Measurements from ENCODE around the gene ZEB1.

Gene ZEB1

GRCh38 chr10:31318854-31319601, at the start of gene ZEB1:
Gene ZEB1, plus strand, starts transcription at chr10:31319216. Its CDS starts 19 bp downstream, at chr10:31319235.
- peak; percentile 84 for DNase-seq

DNA sequence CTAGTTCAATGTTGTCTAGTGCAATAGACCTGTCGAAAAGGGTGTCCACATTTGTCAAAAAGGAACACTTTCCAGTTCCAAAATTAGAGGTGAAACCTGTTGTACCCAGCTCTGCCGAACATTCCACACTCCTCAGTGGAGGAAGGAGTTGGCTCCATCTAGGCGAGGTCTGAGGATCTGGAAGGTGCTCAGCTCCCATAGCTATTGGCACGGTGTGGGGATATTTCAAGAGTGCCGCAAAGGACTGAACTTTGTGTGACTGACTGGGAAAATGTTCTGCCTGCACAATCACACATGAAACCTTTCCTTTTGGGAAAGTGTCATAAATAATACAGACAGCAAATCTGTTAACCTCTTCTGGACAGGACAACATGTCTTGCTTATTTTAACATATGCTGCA, 48.1 kb upstream of the ZEB1 start:
- no peak for DNase-seq

DNA sequence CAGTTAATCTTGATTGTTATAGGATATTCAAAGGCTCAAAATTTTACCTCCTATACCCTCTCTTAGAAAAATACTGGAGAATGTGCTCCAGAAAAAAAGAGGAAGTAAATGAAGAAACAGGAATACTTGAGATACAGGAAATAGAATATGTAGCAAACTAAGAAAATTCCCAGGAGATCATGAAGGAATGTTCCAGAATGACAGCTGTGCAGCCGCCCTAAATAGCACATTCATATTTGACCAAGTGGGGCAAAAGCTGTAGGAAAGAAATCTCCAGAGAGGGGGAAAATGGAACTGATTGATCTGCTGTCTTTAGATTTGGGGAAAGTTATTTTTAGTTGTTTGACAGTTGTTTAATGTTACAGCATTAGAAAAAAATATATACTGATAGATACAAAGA, 46.2 kb upstream of the ZEB1 start:
- DNase-seq, result no peak

- DNase-seq, result no peak
Observed at GRCh38 chr10:31273789-31274188, 45.2 kb upstream of the ZEB1 start.

- no peak for DNase-seq
Observed at GRCh38 chr10:31274310-31274709, 44.7 kb upstream of the ZEB1 start.

- DNase-seq, result peak; percentile 4
Observed at GRCh38 chr10:31278279-31278941, 40.6 kb upstream of the ZEB1 start.

DNA sequence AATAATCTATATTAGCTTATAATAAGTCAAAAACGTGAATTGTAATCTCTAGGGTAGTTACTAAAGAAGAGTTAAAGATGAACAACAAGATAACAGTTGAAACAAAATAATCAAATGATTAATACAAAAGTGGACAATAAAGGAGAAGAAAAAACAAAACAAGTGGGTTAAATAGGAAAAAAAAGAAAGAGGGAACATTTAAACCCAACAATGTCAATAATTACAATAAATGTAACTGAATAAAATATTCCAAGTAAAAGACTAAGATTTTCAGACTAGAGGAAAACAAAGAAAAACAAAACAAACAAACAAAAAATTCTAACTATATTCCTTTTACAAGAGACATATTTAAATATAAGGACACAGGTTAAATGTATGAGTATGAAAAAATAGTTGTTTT, 38.0 kb upstream of the ZEB1 start:
- no peak for DNase-seq

DNA sequence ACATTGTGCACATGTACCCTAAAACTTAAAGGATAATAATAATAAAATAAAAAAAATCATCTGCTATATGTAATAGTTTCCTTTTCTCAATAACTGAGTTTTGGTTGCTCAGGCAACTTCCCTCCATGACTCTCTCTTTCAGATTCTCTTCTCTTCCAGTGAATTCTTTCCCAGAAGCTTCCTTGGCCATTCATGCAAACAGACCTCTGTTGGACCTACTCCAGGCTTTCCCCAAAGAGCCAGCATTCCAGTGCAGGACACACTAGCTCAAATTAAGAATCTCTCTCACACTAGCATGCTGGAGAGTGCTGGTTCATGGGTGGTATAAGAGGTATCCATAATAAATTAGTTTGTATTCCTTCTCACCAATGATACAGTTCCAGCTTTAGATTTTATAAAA, 31.0 kb upstream of the ZEB1 start:
- no peak for DNase-seq

GRCh38 chr10:31288962-31289361, 30.1 kb upstream of the ZEB1 start:
- DNase-seq, result no peak

- no peak for DNase-seq
Observed at GRCh38 chr10:31290386-31290785, 28.6 kb upstream of the ZEB1 start.

- DNase-seq, result no peak
Observed at GRCh38 chr10:31291123-31291522, 27.9 kb upstream of the ZEB1 start.

DNA sequence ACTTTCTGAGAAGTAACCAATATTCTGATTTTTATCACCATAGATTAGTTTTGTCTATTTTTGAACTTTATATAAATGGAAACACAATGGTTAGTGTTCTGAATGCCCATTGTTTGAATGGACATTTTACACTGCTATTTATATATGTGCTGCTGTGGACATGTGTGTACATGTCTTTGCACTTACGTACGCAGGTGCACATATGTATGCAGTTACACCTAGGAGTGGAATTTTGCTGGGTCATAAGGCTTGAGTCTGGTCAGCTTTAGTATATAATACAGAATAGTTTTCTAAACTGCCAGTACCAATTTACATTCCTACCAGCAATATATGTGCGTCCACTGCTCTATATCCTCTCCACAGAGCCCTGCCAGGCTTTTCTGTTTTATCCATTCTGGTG, 24.5 kb upstream of the ZEB1 start:
- no peak for DNase-seq

- no peak for DNase-seq
Observed at GRCh38 chr10:31296754-31297153, 22.3 kb upstream of the ZEB1 start.

DNA sequence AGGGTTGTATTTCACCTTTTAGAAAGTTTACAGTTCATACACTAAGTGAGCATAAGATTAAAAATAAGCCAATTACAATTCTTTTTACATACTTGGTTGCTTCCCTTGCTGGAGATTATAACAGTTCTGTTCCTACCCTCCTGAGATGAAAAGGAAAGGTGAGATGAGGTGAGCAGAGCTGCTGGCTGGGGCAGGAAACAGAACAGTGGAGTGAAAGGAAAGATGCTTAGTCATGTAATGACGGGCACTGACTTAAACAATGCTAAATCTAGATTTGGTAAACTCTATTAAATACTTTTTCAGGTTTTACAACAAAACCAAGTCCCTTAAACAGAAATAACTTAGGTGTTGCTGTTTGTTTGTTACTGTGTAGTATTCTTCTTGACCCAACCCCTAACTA, 19.9 kb upstream of the ZEB1 start:
- no peak for DNase-seq

DNA sequence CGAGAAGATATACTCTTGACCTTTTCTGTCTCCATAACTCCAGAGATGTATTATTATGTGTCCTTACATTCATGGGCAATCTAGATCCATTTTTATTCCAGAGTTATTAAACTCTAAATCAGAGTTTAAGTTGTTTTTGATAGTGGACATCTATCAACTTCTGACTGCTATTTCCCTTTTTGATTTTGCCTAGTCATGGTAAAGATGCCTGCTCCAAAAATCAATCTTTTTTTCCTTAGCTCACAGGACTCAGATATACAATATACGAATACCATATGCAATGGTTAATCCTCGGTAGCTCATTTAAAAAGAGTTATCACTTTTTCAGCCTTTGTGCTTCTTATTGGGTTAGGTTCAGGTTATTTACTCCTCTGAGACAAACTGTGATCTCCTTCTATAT, 15.8 kb upstream of the ZEB1 start:
- no peak for DNase-seq

DNA sequence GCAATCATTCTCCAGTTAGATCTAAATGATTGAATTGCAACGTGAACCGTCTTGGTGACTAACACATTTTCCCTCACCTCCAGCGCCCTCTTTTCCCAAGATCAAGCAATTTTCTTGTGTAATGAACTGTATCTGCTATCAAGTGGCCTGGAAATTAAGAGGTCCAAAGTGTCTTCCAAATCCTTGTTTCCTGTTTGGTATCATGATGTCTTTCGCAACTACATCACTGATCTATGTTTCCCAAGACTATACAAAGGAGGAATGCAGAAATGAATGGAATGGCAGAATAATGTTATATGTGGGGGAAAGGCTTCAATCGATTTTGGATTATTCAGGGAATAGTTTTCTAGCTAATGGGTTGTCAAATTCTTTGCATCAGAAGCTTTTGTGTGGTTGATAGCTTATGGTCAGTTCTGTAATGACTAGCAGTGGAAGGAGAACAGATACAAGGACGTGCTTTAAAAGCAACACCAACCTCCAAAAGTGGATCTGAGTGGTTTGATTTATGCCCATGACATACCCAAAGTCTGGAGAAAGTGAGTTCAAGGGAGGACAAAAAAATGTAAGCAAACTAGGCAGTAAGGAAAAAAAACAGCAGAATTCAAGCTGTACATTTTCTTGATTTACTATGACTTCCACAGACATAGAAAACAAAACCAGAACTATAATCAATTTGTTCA, 14.6 kb upstream of the ZEB1 start:
- no peak for DNase-seq

- no peak for DNase-seq
Observed at GRCh38 chr10:31313396-31313795, 5.6 kb upstream of the ZEB1 start.

GRCh38 chr10:31314256-31315150, 4.5 kb upstream of the ZEB1 start:
- no peak for DNase-seq

DNA sequence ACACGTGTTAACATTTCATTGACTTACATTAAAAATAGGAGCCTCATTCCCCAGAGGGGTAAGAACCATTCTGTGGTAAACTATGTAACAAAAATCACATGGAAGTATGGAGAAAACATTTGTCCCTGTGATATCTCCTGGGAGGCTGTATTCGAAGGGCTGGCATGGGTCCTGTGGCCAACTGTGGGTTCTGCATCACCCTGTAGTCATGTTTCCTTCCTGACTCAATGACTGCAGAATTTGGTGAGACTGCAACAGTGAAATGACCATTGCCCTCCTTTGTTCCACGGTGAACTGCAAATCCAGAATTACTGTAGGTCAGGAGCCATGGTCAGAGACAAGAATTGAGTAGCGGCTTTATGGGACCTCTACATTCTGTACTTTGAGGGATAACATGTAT, 3.6 kb upstream of the ZEB1 start:
- peak; percentile 79 for DNase-seq

GRCh38 chr10:31317171-31317570, 1.8 kb upstream of the ZEB1 start:
- DNase-seq, result no peak

- no peak for DNase-seq
Observed at GRCh38 chr10:31317652-31318381, 1.2 kb upstream of the ZEB1 start.

- DNase-seq, result peak; percentile 69
Observed at GRCh38 chr10:31318382-31318853, 598 bp upstream of the ZEB1 start.

Measured in EL (cell line).